RWPE2 (cell line): ENCODE results near the gene ARL14EP.

Source experiments
- ATAC-seq: fragments of 200-7000 bp; cut with Tn5 transposase; 3 replicates; pipeline ENCODE4 v1.9.1; 2021; ENCODE audit warnings: low read depth
- DNase-seq: peaks from one replicate; pipeline ENCODE4 v3.0.0-alpha.2; 2020; ENCODE audit warnings: low spot score
- H3K27ac ChIP-seq: fragments of 450-650 bp; 2 replicates; pipeline ENCODE4 v1.5.1; 2017; ENCODE audit warnings: mild to moderate bottlenecking; ENCODE audit not compliant: poor library complexity, severe bottlenecking
- H3K27me3 ChIP-seq: fragments of 250-450 bp; sonication (Bioruptor Pico); 2 replicates; pipeline ENCODE4 v1.5.1; 2021; ENCODE audit warnings: mild to moderate bottlenecking, moderate library complexity; ENCODE audit not compliant: insufficient read depth, poor library complexity, severe bottlenecking
- H3K36me3 ChIP-seq: fragments of 250-450 bp; sonication (Bioruptor Pico); 2 replicates; pipeline ENCODE4 v1.5.1; 2020; ENCODE audit warnings: low read depth, mild to moderate bottlenecking, moderate library complexity
- H3K4me1 ChIP-seq: fragments of 250-450 bp; sonication (Bioruptor Pico); 2 replicates; pipeline ENCODE4 v1.5.1; 2021; ENCODE audit warnings: mild to moderate bottlenecking, moderate library complexity; ENCODE audit not compliant: insufficient read depth, poor library complexity, severe bottlenecking
- H3K4me3 ChIP-seq: fragments of 250-450 bp; sonication (Bioruptor Pico); 2 replicates; pipeline ENCODE4 v1.5.1; 2021; ENCODE audit warnings: mild to moderate bottlenecking, moderate library complexity; ENCODE audit not compliant: severe bottlenecking
- H3K9me3 ChIP-seq: fragments of 250-450 bp; sonication (Bioruptor Pico); 2 replicates; pipeline ENCODE4 v1.5.1; 2021; ENCODE audit warnings: mild to moderate bottlenecking, moderate library complexity; ENCODE audit not compliant: severe bottlenecking
- CTCF ChIP-seq: fragments of 450-650 bp; IDR thresholded peaks from one replicate; pipeline ENCODE4 v1.5.1; 2017; ENCODE audit warnings: mild to moderate bottlenecking, moderate library complexity; ENCODE audit not compliant: poor library complexity, severe bottlenecking

ARL14EP gene

DNA sequence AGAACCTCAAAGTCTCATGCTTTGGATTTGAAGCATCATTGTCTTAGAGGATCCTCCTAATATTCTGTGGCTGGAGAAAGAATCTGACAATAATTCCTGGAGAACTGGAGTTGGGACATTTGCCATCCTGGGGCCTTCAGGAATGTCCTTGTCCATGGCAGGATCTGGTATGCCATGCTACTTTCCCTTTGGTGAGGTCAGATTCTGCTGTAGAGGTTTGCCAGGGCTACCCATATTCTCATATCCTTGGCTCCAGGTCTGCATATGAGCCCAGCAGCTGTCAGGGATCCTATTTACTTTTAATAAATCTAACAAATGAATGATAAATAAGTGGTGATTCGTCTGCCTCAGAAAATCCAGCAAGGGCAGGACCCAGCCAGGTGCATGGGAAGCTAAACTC, 35.0 kb downstream of the ARL14EP start:
- Histone ChIP-seq H3K4me3 (no peak overlapping the region), H3K36me3 (no peaks in the 10 kb centered on the region), H3K4me1 (peaks cover 11% of the 10 kb centered on the region), H3K27me3 (no peaks in the 10 kb centered on the region), H3K27ac (no peak overlapping the region), H3K9me3 (no peaks in the 10 kb centered on the region)
- no peak for TF ChIP-seq CTCF
- ATAC-seq (no peak), DNase-seq (no peak)

DNA sequence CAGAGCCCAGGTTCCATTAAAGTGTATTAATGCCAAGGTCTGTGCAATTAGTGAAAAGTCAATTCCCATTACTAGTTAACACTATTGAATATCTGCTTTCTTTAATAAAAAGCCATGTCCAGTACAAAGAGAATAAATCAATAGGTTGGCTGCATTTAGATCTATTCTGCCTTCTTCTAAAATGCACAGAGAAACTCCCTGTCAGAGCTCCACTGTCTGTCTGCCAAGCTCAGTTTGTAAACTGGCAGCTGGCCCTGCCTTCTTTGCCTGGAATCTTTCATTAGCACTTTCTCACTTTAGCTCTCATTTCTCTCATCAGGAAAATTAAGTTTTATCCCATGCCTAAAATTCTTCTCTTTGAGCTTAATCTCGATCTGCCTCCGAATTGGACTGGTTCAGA, 35.6 kb downstream of the ARL14EP start:
- Histone ChIP-seq H3K4me3 (no peak overlapping the region), H3K36me3 (no peaks in the 10 kb centered on the region), H3K27me3 (no peaks in the 10 kb centered on the region), H3K9me3 (no peaks in the 10 kb centered on the region), H3K4me1 (peaks cover 11% of the 10 kb centered on the region), H3K27ac (no peak overlapping the region)
- ATAC-seq, result no peak
- TF ChIP-seq CTCF, result no peak
- no peak for DNase-seq

GRCh38 chr11:30360741-30361140, 37.8 kb downstream of the ARL14EP start:
- TF ChIP-seq CTCF, result no peak
- DNase-seq (no peak), ATAC-seq (peak; percentile 94)
- H3K36me3 ChIP-seq, result no peaks in the 10 kb centered on the region
- H3K27me3 ChIP-seq, result no peaks in the 10 kb centered on the region
- no peaks in the 10 kb centered on the region for H3K9me3 ChIP-seq
- peaks cover 11% of the 10 kb centered on the region for H3K4me1 ChIP-seq
- H3K27ac ChIP-seq, result peak overlapping the region; percentile 29
- H3K4me3 ChIP-seq, result no peak overlapping the region

DNA sequence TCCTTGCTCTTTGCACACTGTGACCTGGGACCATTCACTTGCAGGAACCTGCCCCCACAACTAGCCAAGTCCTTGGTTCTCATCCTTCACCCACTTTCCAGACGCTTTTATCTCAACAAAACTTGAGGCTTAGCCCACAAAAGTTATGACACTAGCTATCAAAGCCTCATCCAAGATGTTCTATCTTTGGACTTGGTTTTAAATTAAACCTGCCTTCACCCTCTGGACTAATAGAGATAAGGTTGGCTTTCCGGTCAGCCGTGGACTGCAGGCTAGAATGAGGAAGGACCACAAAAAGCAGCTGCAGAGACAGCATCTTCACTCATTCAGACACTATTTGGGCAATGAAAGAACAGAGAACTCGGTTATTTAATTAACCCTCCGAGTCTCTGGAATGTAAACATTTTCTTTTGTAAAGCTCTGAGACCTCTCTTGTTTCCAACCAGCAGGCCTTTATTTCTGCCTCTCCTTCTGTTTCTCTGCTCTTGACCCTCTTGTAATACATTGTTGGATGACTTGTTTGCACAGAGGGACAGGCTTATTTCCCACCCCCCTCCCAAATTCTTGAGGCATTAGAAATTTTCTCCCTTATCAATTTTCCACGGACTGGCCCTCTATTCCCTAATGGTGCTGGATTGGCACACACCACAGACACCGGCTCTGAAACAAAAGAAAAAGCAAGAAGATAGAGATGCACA, 41.4 kb downstream of the ARL14EP start:
- Histone ChIP-seq H3K4me3 (no peak overlapping the region), H3K9me3 (no peaks in the 10 kb centered on the region), H3K27me3 (no peaks in the 10 kb centered on the region), H3K36me3 (no peaks in the 10 kb centered on the region), H3K4me1 (peaks cover 11% of the 10 kb centered on the region), H3K27ac (no peak overlapping the region)
- no peak for DNase-seq
- TF ChIP-seq CTCF, result no peak
- no peak for ATAC-seq

DNA sequence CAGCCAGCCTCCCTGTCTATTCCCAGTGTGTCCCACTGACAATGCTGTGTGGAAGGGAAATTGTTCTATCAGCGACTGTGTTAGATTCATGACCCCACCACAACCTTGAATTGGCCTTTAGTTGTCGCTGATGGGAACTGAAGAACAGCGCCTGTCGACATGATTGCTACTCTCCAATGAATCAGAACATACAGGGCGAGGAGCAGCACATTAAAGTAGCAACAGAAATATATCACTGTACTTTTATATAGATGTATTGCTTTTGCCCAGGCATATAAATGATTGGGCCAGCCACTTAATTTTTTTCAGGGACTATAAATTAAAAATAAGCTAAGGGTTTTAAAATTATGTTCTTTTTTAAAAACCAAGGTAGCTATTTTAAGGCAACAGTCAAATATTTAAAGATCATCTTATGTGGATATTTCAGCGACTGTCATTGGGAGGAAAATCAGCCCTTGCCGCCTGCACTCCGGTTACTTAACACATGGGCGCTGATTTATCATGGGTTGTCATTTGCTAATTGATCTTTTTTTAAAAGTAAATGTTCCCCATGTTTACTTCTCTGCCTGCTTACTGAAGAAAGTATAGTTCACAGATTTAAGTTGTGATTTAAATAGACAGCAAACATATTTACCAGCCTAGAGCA, 42.1 kb downstream of the ARL14EP start:
- no peaks in the 10 kb centered on the region for H3K9me3 ChIP-seq
- no peak for TF ChIP-seq CTCF
- H3K27me3 ChIP-seq, result no peaks in the 10 kb centered on the region
- H3K4me3 ChIP-seq, result no peak overlapping the region
- no peaks in the 10 kb centered on the region for H3K36me3 ChIP-seq
- H3K4me1 ChIP-seq, result peaks cover 11% of the 10 kb centered on the region
- no peak for ATAC-seq
- no peak overlapping the region for H3K27ac ChIP-seq
- no peak for DNase-seq
